Lower leg skin (tissue), 4 donors: ENCODE measurements around the gene C16orf90. TPM values are rescaled to one million over a fixed set of nuclear protein-coding genes. Genes with fewer than 3 reads are reported as not detected.

Experiments used
- DNase-seq, 2 donors: peaks; one replicate each; pipeline ENCODE4 v3.0.0-alpha.2; 2019; ENCODE audit warnings: low spot score in 2 of 2
- H3K4me3 ChIP-seq: fragments of 200-600 bp; sonication (generic); 2 replicates; pipeline ENCODE4 v1.5.1; 2017; ENCODE audit warnings: mild to moderate bottlenecking, low read depth; ENCODE audit not compliant: poor library complexity, severe bottlenecking
- POLR2A ChIP-seq, 2 donors: fragments of 450-650 bp; IDR thresholded peaks; one replicate each; pipeline ENCODE4 v1.6.1; 2016 to 2017; ENCODE audit warnings: antibody characterized with exemption in 2 of 2, mild to moderate bottlenecking in 1 of 2, moderate library complexity in 1 of 2
- WGBS, 2 donors: methylation state at CpG; one replicate each; pipeline ENCODE4 v1.1.5; 2018; 5-methylcytosine and 5-hydroxymethylcytosine counted together
- intact Hi-C: fragments of 100-400 bp; cut with DNase I; formaldehyde crosslinking; loops from one replicate; pipeline ENCODE4 v1.15.0; 2023; ENCODE audit warnings: low total_unique reads
- total RNA-seq, 4 donors: library from RNA; depleted of rRNA; stranded (reverse); fragments of >200 nt; gene quantifications; one replicate each; pipeline ENCODE4 v1.1.0, GENCODE V29; 2016
- TF ChIP-seq, protein P1 (sequence below), 3 donors: fragments of 450-650 bp; IDR thresholded peaks; one replicate each; pipeline ENCODE4 v1.5.1; 2016; ENCODE audit warnings: antibody characterized with exemption in 3 of 3, mild to moderate bottlenecking in 3 of 3, moderate library complexity in 2 of 3

Gene C16orf90
- total RNA-seq, 4 donors from 2014 or later: not detected

- no peak overlapping the region for H3K4me3 ChIP-seq
- 90 to 91% methylated on average over 29 to 30 of the region's 30 CpGs for WGBS, 2 donors
Measured at GRCh38 chr16:3484318-3485096, 10.8 kb downstream of the C16orf90 start.

DNA sequence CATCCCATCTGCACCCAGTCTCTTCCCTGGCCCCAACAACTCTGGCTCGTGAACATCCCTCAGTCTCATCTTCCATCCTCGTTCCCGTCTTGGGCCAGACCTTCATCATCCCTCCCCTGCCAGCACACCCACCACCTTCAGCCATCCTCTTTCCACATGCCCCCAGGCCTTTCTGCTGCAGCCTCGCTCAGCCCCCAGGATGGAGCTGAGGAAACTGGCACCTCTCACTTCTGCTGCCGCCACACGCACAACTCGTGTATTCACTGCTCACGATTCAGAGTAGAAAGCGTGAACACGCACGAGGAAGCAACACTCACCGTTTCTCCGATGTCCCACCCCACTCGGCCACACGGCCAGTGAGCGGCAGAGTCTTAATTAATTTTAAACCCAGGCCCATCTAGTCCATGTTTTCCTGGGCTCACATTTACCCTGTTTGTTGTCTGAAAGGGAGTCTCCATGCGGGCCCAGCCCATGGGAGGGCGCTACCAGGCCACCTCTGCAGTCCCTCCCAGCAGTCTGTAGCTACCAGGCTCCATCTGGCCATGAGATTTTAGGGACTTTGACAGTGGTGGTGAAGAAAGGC lies 12.5 kb downstream of the C16orf90 start:
- WGBS, 2 donors: 96% methylated on average over 18 of the region's 18 CpGs

More at GRCh38 chr16:3484318-3485096, 10.8 kb downstream of the C16orf90 start:
- no peak for DNase-seq
- intact Hi-C loops: no loop called here
- TF ChIP-seq, protein P1, sequence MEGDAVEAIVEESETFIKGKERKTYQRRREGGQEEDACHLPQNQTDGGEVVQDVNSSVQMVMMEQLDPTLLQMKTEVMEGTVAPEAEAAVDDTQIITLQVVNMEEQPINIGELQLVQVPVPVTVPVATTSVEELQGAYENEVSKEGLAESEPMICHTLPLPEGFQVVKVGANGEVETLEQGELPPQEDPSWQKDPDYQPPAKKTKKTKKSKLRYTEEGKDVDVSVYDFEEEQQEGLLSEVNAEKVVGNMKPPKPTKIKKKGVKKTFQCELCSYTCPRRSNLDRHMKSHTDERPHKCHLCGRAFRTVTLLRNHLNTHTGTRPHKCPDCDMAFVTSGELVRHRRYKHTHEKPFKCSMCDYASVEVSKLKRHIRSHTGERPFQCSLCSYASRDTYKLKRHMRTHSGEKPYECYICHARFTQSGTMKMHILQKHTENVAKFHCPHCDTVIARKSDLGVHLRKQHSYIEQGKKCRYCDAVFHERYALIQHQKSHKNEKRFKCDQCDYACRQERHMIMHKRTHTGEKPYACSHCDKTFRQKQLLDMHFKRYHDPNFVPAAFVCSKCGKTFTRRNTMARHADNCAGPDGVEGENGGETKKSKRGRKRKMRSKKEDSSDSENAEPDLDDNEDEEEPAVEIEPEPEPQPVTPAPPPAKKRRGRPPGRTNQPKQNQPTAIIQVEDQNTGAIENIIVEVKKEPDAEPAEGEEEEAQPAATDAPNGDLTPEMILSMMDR (IDR thresholded peaks at IDR 0.05): no peak
- no peak for TF ChIP-seq POLR2A (IDR thresholded peaks at IDR 0.05)

DNA sequence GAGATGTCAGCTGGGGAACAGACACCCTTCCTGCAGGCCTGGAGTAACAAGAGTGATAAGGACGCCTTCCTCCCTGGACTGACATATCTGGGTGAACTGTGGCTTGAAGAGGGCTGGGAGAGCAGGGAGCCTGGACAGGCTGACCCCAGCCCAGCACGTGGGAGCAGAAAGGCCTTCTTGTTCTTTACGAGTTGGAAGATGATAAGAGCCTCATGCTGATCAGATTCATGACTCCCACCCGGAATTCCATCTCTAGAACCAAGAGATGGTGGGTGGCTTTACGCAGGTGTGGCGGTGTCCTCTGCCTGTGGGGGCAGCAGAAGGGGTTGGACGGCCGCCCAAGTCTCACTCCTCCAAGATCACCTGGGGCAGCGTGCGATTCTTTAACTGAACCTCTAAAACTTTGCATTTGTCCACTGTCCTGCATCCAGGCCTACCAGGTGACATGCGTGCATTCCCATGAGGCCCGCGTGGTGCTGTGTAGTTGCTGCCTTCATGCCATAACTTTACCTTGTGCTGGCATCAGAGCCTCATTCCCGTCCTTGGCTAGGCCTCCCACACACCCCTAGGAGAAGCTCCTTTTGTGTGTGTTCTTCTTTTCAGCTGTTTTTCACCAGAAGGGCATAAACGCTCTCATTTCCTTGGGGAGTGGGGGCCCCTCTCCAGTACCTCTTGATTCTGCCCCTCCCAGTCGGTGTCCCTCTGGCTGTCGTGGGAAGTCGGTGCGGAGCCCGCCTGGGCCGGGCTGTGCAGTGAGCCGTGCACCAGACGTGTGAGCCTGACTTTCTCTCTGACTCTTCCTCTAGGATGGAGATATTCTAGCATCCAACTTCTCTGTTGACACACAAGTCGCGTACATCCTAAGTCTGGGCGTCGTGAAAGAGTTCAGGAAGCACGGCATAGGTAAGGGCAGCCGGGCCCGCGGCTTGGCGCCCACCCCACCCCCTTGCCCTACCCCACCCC lies 13.3 kb downstream of the C16orf90 start:
- intact Hi-C loops: no loop called here
- WGBS, 2 donors: 93 to 95% methylated on average over 32 of the region's 32 CpGs
- no peak overlapping the region for H3K4me3 ChIP-seq
- DNase-seq: no peak
- no peak for TF ChIP-seq POLR2A (IDR thresholded peaks at IDR 0.05)
- TF ChIP-seq, protein P1 (IDR thresholded peaks at IDR 0.05): no peak

More for the DNA sequence above, 12.5 kb downstream of the C16orf90 start:
- no peak overlapping the region for H3K4me3 ChIP-seq
- intact Hi-C loops: no loop called here
- TF ChIP-seq, protein P1 (IDR thresholded peaks at IDR 0.05): no peak
- no peak for TF ChIP-seq POLR2A (IDR thresholded peaks at IDR 0.05)
- no peak for DNase-seq

- TF ChIP-seq POLR2A (IDR thresholded peaks at IDR 0.05): no peak
- TF ChIP-seq, protein P1 (IDR thresholded peaks at IDR 0.05): no peak
- no peak overlapping the region for H3K4me3 ChIP-seq
- intact Hi-C loops: no loop called here
- no peak for DNase-seq
- 74 to 76% methylated on average over 18 of the region's 18 CpGs for WGBS, 2 donors
Measured at GRCh38 chr16:3480901-3481695, 14.2 kb downstream of the C16orf90 start.

DNA sequence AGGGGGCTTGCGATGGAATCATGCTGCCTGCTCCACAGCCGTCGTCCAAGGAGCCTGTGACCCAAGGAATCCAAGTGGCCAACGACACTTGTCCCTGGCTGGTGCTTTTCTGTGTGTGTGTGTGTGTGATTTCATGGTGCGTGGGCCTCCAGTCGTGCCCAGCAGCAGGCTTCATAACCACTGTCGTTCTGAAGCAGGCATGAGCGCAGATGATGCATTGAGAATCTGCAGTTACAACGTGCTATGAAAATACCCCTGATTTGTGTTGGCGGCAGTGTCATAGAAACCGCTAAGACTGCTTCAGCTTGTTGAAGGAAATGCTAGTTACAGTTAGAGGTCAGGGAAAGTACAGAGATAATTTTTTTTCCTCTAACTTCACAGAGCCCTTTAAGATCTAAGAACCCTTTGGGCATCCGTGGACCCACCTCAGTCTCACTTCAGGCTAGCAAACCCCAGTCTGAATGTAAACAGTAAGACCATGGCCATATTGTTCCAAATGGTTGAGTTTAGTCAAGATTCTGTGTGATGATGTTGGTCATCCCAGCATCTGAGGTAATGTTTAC lies 15.6 kb downstream of the C16orf90 start:
- intact Hi-C loops: no loop called here
- no peak overlapping the region for H3K4me3 ChIP-seq
- no peak for DNase-seq
- TF ChIP-seq, protein P1 (IDR thresholded peaks at IDR 0.05): no peak
- no peak for TF ChIP-seq POLR2A (IDR thresholded peaks at IDR 0.05)
- WGBS, 2 donors: 90 to 92% methylated on average over 12 of the region's 12 CpGs
